Activated naive CD4-positive, alpha-beta T cell treated with anti-CD3 and anti-CD28 coated beads, Interleukin-2, amount 50 U/mL, for 24 hours (primary cell): Measurements from ENCODE around the gene RNF207.

Experiments used
- H3K27ac Mint-ChIP-seq: one replicate; pipeline ENCODE4 v1.8.0; 2021; ENCODE audit warnings: mild to moderate bottlenecking, mixed read lengths
- H3K27me3 Mint-ChIP-seq: one replicate; pipeline ENCODE4 v1.8.0; 2021; ENCODE audit warnings: mixed read lengths
- H3K36me3 Mint-ChIP-seq: one replicate; pipeline ENCODE4 v1.8.0; 2021; ENCODE audit warnings: mixed read lengths
- H3K4me1 Mint-ChIP-seq: one replicate; pipeline ENCODE4 v1.8.0; 2021; ENCODE audit warnings: mixed read lengths
- H3K4me3 Mint-ChIP-seq: one replicate; pipeline ENCODE4 v1.8.0; 2021; ENCODE audit warnings: mild to moderate bottlenecking, mixed read lengths
- H3K9me3 Mint-ChIP-seq: one replicate; pipeline ENCODE4 v1.8.0; 2021; ENCODE audit warnings: mixed read lengths

Gene RNF207

DNA sequence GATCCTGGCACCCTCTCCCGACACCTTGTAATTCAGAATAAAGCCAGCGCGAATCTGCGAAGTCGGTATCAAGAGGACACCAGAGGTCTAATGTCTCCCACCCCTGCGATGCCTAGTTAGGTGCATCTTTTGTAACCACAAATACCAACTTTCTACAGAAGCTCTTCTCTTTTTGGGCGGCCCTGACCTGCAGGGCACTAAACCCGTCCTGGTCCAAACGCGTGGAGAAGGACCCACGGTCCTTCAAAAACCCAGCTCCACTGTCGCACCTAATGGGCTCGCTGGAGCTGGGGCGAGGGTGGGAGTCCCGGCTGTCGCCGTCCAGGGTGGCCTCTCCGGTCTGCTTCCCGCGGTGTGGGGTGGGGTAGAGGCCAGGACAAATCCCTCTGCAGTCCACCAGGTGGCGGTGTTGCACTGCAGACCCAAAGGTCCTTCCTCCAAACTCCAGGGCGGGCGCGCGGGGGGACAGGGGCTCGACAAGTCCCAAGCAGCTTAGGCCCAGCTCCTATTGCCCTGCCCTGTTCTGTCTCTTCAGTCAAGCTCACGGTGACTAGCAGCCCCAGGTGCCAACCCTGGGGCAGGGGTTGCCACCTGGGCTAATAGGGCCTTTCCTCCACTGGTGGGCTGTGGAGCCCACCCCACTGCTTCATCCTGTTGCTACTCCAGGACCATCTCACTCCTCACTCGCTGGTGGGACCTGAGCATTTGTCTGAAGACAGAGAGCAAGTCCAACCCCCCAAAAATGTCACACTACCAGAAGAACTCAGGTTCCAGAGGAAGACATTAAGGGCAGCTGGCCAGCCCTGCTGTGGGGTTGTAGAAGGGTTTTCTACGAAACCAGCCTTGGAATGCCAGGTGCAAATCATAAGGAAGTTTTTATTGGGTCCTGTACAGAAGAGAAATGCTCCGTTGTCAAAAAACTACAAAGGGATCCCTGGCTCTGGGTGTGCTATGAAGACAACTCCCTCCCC is 40.9 kb downstream of the RNF207 start:
- H3K4me3 Mint-ChIP-seq: peak overlapping the region; percentile 71
- no peaks in the 10 kb centered on the region for H3K9me3 Mint-ChIP-seq
- H3K27me3 Mint-ChIP-seq: peaks cover 36% of the 10 kb centered on the region
- H3K27ac Mint-ChIP-seq: peak overlapping the region; percentile 84
- H3K36me3 Mint-ChIP-seq: no peaks in the 10 kb centered on the region
- H3K4me1 Mint-ChIP-seq: peaks cover 15% of the 10 kb centered on the region

DNA sequence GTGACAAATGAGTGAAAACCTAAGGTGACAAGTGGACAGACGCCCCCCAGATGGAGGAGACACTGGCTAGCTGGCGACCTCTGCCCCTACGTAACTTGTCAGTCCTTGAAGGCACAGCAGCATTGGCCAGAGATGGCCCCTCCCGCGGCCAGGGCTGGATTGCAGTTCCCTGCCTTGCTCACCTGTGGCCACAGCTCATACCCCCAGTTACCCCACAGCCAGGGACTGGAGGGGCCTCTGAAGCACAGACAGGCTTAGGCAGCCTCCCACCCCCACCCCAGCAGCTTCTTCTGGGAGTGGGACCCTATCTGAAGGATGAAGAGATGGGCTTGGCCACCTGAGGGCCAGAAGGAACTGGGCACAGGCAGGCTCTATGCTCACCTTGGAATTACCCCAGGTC is 41.7 kb downstream of the RNF207 start:
- H3K27ac Mint-ChIP-seq: no peak overlapping the region
- no peaks in the 10 kb centered on the region for H3K9me3 Mint-ChIP-seq
- H3K27me3 Mint-ChIP-seq: peaks cover 37% of the 10 kb centered on the region
- no peaks in the 10 kb centered on the region for H3K36me3 Mint-ChIP-seq
- peaks cover 15% of the 10 kb centered on the region for H3K4me1 Mint-ChIP-seq
- H3K4me3 Mint-ChIP-seq: no peak overlapping the region

DNA sequence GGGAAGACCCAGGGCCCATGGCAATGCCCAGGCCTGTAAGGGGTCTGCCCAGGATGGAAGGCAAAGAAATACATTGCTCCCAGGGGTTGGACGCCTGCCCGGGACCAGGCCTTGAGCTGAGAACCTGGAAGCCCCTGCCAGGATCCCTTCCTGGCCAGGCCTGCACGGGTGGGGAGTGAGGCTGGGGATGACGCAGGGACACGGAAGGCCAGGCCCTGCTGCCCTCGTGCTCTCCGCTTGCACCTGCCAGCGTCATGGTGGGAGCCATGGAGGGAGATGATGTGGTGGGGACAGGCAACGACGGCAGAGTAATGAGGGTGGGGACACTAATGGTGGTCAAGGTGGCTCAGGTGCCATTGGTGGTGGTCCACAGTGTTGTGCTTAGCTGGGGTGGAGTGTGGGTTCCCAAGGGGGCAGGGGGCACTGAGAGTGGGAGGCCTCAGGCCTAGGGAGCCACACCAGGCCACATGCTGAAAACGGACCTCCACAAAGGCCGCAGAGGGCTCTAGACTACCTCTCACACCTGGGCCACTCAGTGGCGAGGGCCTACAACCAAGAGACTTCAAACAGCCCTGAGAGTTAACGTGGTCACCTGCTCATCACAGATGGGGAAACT is 42.4 kb downstream of the RNF207 start:
- no peaks in the 10 kb centered on the region for H3K9me3 Mint-ChIP-seq
- no peaks in the 10 kb centered on the region for H3K36me3 Mint-ChIP-seq
- no peak overlapping the region for H3K27ac Mint-ChIP-seq
- no peak overlapping the region for H3K4me3 Mint-ChIP-seq
- H3K27me3 Mint-ChIP-seq: peaks cover 37% of the 10 kb centered on the region
- peaks cover 15% of the 10 kb centered on the region for H3K4me1 Mint-ChIP-seq

DNA sequence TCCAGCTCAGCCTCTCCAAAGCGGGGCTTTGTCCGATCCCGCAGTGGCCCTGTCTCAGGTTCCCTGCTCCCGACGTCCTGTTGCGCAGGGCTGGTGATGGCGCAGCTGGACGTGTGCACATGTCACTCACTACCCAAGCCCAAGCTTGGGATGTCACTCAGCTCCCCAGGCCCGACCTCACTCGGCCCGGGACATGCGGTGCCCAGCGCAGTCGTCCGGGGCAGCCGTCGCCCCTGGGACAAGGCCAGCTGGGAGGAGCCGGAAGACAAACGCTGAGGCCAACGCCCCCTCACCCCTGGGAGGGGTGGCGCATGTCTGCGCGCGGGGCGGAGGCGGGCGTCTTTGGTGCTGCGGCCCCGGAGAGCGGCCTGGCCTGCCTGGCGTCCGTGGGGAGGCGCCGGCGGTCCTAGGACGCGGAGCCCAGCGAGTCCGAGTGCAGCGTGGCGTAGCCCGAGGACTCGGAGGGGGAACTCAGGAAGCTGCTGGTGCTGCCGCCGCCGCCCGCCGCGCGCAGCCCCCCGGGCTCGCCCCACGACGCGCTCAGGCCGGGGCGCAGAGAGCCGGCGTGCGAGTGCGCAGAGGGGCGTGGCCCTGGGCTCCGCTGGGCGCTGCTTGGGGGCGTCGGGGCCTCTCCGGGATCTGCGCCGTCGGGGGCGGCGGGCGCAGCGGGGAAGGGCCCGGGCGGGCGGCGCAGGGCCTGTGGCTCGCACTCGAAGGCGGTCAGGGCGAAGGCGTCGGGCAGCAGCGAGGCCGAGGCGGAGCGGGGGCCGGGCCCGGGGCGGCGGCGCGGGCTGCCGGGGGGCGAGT is 43.2 kb downstream of the RNF207 start:
- Mint-ChIP-seq H3K4me1 (peaks cover 15% of the 10 kb centered on the region), H3K27me3 (peaks cover 33% of the 10 kb centered on the region), H3K36me3 (no peaks in the 10 kb centered on the region), H3K4me3 (no peak overlapping the region), H3K27ac (no peak overlapping the region), H3K9me3 (no peaks in the 10 kb centered on the region)

DNA sequence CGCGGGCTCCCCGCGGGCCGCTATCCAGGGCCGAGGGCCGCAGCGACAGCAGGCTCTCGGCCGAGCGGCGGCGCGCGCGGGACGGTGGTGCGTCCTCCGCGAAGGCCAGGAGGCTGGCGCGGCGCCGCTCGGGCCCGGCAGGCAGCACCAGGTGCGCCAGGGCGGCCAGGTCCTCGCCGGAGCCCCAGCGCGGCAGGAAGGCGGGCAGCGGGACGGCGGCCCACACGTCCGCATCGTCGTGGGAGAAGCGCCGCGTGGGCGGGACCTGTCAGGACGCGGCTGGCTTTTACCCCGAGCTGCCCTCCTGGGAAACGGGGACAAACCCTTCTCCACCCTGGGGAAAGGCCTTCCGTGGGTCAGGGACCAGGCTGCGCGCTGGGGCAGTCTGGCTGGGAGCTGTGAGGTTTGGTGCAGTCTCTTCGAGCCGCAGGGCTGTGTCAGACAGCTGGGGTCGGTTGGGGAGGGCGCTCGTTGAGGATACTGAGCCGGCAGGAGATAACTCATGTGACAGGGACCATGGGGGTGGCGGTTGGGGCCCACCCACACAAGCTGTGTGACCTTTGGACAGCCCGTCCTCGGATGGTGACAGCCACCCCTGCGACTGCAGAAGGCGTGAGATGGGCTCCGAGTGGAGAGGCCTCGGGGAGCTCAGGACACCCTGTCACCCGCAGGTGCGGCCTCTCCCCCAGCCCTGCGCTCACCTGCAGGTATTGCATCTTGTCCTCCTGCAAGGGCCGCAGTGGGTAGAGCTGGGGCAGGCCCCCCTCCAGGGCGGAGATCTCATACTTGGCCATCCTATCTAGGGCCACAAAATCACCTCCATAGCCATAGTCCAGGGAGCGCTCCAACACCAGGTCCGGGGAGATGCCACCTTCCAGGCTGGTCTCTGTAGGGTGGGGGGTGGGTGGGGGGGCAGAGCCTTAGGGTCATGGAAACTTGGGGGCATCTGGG is 44.1 kb downstream of the RNF207 start:
- H3K36me3 Mint-ChIP-seq: no peaks in the 10 kb centered on the region
- no peak overlapping the region for H3K4me3 Mint-ChIP-seq
- H3K4me1 Mint-ChIP-seq: peaks cover 15% of the 10 kb centered on the region
- no peaks in the 10 kb centered on the region for H3K9me3 Mint-ChIP-seq
- no peak overlapping the region for H3K27ac Mint-ChIP-seq
- peaks cover 30% of the 10 kb centered on the region for H3K27me3 Mint-ChIP-seq

DNA sequence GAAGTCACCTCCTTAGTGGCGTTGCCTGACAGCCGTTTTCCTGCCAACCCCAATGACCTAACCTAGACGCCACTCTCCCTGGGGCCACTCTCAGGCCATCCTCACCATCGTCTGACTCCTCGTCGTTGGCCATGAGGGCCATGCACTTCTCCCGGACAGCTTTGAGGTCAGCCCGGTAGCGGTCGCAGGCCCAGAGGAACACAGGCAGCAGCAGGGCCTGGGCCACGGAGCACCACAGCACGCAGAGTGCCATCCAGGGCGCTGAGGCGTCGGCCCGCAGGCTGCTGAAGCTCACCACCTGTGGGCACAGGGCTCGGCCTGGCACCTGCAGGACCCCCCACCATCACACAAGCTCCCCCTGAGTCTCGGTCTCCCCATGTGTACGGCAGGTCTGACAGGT is 45.3 kb downstream of the RNF207 start:
- no peaks in the 10 kb centered on the region for H3K36me3 Mint-ChIP-seq
- no peak overlapping the region for H3K27ac Mint-ChIP-seq
- peaks cover 28% of the 10 kb centered on the region for H3K27me3 Mint-ChIP-seq
- H3K4me3 Mint-ChIP-seq: no peak overlapping the region
- peaks cover 13% of the 10 kb centered on the region for H3K4me1 Mint-ChIP-seq
- H3K9me3 Mint-ChIP-seq: no peaks in the 10 kb centered on the region

DNA sequence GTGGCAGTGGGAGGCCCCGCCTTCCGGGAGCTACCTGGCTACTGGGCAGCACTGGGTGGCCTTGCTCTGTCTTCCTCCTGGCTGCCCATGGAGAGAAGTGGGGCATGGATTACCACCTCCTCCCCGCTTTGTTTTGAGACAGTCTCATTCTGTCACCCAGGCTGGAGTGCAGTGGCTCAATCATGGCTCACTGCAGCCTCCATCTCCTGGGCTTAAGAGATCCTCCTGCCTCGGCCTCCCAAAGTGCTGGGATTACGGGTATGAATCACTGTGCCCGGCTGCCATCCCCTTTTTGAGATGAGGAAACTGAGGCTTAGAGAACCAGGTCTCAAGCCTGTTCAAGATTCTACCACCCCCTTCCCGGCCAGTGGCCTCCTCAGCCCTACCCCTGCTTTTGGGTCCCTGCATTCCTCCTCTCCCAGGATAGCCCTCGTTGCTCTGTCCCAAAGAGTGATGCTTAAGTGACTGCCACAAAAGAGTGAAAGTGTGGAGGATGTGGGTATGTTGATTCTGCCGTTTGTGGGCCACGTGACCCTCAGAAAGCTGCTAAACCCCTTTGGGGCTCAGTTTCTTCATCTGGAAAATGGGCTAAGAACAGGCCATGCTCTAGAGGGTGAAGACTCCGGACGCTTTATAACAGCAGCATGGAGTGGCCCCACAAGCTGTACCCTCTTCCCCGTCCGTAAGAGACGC is 45.9 kb downstream of the RNF207 start:
- no peak overlapping the region for H3K27ac Mint-ChIP-seq
- H3K4me1 Mint-ChIP-seq: peaks cover 7% of the 10 kb centered on the region
- H3K9me3 Mint-ChIP-seq: no peaks in the 10 kb centered on the region
- no peaks in the 10 kb centered on the region for H3K36me3 Mint-ChIP-seq
- peaks cover 23% of the 10 kb centered on the region for H3K27me3 Mint-ChIP-seq
- H3K4me3 Mint-ChIP-seq: no peak overlapping the region

DNA sequence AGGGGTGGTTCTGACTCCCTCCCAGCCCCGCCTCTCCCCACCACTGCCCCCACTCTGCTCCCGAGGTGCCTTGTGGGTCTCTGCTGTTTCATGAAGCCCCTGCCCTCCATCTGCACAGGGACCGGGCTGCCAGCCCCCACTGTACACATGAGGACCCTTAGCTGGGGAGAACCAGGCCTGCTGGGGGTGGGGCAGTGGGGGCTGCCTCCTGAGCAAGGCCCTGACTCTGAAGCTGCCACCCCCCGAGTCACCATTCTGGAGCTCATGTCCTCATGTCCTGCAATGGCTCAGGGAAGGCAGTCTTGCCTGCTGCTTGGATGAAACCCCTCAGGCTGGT is 46.4 kb downstream of the RNF207 start:
- Mint-ChIP-seq H3K27ac (no peak overlapping the region), H3K36me3 (no peaks in the 10 kb centered on the region), H3K27me3 (peaks cover 20% of the 10 kb centered on the region), H3K4me3 (no peak overlapping the region), H3K4me1 (peaks cover 3% of the 10 kb centered on the region), H3K9me3 (no peaks in the 10 kb centered on the region)

DNA sequence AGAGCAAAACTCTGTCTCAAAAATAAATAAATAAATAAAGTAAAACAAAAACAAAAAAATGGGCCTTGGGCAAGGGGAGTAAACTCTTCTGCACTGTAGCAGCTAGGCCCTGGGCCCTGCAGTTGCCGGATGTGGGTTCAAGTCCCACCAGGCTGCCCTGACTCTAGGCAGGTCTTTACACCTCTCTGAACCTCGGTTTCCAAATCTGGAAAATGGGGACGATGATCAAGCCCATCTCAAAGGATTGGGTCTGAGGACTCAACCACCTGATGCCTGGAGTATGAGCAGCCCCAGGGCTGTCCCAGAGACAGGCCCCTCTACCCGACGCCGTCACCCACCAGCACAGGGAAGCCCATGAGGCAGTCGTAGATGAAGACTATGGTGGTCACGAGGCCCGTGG is 47.5 kb downstream of the RNF207 start:
- no peak overlapping the region for H3K27ac Mint-ChIP-seq
- H3K36me3 Mint-ChIP-seq: no peaks in the 10 kb centered on the region
- peaks cover 2% of the 10 kb centered on the region for H3K4me1 Mint-ChIP-seq
- H3K9me3 Mint-ChIP-seq: no peaks in the 10 kb centered on the region
- no peak overlapping the region for H3K4me3 Mint-ChIP-seq
- H3K27me3 Mint-ChIP-seq: peaks cover 13% of the 10 kb centered on the region

DNA sequence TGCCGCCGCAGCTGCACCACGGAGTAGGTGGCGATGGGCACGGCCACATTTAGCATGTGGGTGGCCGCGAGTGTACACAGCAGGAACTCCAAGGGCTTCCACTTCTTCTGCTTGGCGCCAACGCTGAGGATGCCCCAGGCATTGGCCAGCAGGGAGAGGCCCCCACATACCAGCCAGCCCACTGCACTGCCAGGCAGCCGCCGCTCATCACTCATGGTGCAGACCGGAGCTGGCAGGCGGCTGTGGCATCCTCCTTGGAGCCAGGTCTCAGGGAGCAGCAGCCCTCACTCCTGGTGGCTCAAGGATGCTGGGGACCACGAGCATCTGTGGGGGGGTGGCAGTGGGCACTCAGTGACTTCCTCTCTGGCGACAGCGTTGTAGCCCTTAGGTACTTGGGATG is 48.8 kb downstream of the RNF207 start:
- H3K9me3 Mint-ChIP-seq: no peaks in the 10 kb centered on the region

DNA sequence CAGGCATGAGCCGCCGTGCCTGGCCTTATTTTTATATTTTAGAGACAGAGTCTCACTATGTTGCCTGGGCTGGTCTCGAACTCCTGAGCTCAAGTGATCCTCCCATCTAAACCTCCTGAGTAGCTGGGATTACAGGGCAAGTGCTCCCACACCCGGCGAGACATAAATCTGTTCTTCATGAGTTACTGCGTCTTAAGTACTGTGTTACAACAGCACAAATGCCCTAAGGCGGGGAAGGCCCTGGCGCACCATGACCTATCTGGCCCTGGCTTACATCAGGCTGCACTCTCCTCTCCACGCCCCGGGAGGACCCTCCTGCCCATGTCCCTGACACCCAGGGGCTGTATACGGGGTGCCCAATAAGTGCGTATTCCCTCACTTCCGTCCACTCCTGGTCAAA is 50.7 kb downstream of the RNF207 start:
- Mint-ChIP-seq H3K27me3 (peaks cover 2% of the 10 kb centered on the region), H3K4me1 (peaks cover 4% of the 10 kb centered on the region), H3K9me3 (no peaks in the 10 kb centered on the region), H3K36me3 (no peaks in the 10 kb centered on the region), H3K27ac (no peak overlapping the region), H3K4me3 (no peak overlapping the region)

More for the DNA sequence above, 48.8 kb downstream of the RNF207 start:
- Mint-ChIP-seq H3K27ac (no peak overlapping the region), H3K4me3 (no peak overlapping the region), H3K4me1 (peaks cover 4% of the 10 kb centered on the region), H3K27me3 (peaks cover 9% of the 10 kb centered on the region), H3K36me3 (no peaks in the 10 kb centered on the region)

DNA sequence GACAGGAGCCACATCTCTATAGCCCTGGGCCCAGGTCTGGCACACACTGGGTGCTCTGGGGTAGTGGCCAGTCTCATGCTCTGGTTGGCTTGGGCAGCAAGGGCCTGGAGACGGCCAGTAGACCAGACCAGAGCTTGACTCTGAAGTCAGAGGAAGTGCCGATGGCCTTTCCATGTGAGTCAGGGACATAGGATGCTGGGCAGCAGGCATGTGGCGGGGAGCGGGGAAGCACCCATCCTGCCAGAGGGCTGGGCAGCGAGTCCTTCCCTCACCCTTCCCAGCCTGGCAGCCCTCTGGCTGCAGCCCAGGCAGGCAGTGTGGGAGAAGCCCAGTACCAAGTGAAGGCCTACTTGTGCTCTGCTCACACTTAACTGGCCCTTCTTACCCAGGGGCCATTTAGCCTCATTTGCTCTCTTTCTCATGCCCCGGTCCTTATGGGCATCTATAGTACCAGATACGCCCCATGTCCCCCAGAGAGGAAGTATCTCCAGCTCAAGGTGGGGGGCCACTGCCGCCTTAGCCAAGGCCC is 51.7 kb downstream of the RNF207 start:
- H3K4me3 Mint-ChIP-seq: no peak overlapping the region
- peaks cover 4% of the 10 kb centered on the region for H3K4me1 Mint-ChIP-seq
- no peak overlapping the region for H3K27ac Mint-ChIP-seq
- no peaks in the 10 kb centered on the region for H3K9me3 Mint-ChIP-seq
- peaks cover 4% of the 10 kb centered on the region for H3K27me3 Mint-ChIP-seq
- no peaks in the 10 kb centered on the region for H3K36me3 Mint-ChIP-seq

DNA sequence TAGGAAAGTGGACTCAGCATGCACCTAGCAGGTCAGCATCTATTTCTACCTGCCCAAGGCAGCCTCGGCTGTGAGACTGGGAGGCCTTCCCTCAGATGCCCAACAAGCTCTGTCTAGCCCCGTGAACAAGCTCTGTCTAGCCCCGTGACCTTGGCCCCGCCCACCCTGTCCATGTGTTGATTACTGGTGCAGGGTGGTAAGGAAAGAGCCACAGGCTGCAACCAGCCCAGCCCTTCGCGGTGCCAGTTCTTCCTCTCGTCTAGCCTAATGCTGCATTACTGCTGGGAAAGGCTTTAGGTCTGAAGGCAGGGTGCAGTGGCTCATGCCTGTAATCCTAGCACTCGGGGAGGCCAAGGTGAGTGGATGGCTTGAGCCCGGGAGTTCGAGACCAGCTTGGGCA is 52.8 kb downstream of the RNF207 start:
- no peaks in the 10 kb centered on the region for H3K9me3 Mint-ChIP-seq
- peak overlapping the region; percentile 57 for H3K4me3 Mint-ChIP-seq
- peaks cover 4% of the 10 kb centered on the region for H3K27me3 Mint-ChIP-seq
- H3K4me1 Mint-ChIP-seq: peaks cover 4% of the 10 kb centered on the region
- H3K27ac Mint-ChIP-seq: no peak overlapping the region
- no peaks in the 10 kb centered on the region for H3K36me3 Mint-ChIP-seq
